ENCODE measurements around the gene POLL. TPM values are rescaled to one million over a fixed set of nuclear protein-coding genes. Genes with fewer than 3 reads are reported as not detected.

The POLL gene
- total RNA-seq, 1 experiment from 2014 or later, result 32.6 TPM

- DNase-seq (ENCODE audit: low read depth), result no peak
- in situ Hi-C loops (cut with HindIII; ENCODE audit: low pct_unique_long_range_greater_than_20kb, low sequenced_read_pairs), result no loop called here
Measured at GRCh38 chr10:101529725-101530553, 58.1 kb downstream of the POLL start.

DNA sequence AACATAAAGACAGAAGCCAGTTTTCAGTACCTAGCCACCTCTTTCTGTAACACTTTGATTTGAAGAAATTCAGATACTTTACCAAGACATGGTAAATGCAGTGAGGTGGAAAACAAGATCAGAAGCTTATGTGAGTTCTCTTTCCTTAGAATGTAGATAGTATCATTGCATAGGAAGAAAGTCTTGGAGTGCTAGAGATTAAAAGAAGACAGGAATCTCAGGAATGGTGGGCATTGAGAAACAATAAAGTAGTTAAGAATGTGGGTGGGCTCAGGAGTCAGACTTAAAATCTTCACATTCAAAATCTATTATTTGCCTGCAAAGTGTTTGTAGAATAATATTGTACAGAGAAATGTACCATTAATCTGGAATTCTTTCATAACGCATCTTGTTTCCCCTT is 58.9 kb downstream of the POLL start:
- in situ Hi-C loops (cut with HindIII; ENCODE audit: low pct_unique_long_range_greater_than_20kb, low sequenced_read_pairs), result no loop called here
- no peak for DNase-seq (ENCODE audit: low read depth)

Other genes starting within 250 kb of the POLL start
- 4.8 and 11.3 TPM in 2 replicates for gene BTRC, start 234.1 kb downstream of the POLL start, total RNA-seq (2014; rRNA removed; shearing (Covaris generic); ENCODE audit: low replicate concordance)
- gene DPCD, start 64 bp upstream of the POLL start, total RNA-seq (2014; rRNA removed; shearing (Covaris generic); ENCODE audit: low replicate concordance), result 72.6 and 81.5 TPM in 2 replicates
- 55.7 and 72.0 TPM in 2 replicates for gene FBXW4, start 106.9 kb upstream of the POLL start, total RNA-seq (2014; rRNA removed; shearing (Covaris generic); ENCODE audit: low replicate concordance)
- not detected in 2 replicates for gene FGF8, start 187.9 kb upstream of the POLL start, total RNA-seq (2014; rRNA removed; shearing (Covaris generic); ENCODE audit: low replicate concordance)
- 73.2 and 172 TPM in 2 replicates for gene NPM3, start 195.2 kb upstream of the POLL start, total RNA-seq (2014; rRNA removed; shearing (Covaris generic); ENCODE audit: low replicate concordance)
- 26.4 and 58.9 TPM in 2 replicates for gene OGA, start 230.2 kb upstream of the POLL start, total RNA-seq (2014; rRNA removed; shearing (Covaris generic); ENCODE audit: low replicate concordance)